ENCODE data around the gene POTEI.
"Not testable (repeated sequence)": the region's sequence is repeated elsewhere in the genome, so short reads cannot be mapped to it uniquely, and the experiment has no call there.

POTEI gene

GRCh38 chr2:130509228-130509627 lies at the start of gene POTEI:
POTEI (minus strand) TSS chr2:130509328; CDS start chr2:130509235, 93 bp downstream.
- not testable (repeated sequence) for H3K27ac ChIP-seq; DNase-seq (ENCODE audit: low spot score); H3K4me3 ChIP-seq

- not testable (repeated sequence) for DNase-seq (ENCODE audit: low spot score); H3K4me3 ChIP-seq; H3K27ac ChIP-seq
Measured at GRCh38 chr2:130556441-130556840, 47.3 kb upstream of the POTEI start.

- H3K27ac ChIP-seq; DNase-seq (ENCODE audit: low spot score); H3K4me3 ChIP-seq: not testable (repeated sequence)
Measured at GRCh38 chr2:130554178-130554577, 45.0 kb upstream of the POTEI start.

DNA sequence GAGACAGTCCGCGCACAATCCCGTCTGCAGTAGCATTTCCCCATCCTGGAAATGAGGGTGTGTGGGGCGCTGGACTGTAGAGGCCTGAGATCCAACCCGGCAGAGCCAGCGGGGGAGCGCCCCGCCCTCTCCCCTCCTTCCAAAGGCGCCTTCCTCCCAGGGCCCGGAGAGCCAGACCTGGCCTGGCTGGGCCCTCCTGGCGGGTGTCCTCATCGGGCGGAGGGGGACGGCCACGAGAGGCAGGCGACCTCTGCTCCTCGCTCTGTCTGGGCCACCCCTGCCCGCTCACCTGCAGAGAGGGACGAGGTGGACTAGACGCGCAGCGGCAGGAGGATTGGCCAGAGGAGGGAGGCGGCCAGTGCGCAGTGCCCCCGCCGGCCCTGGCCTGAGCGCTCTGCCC lies 40.3 kb upstream of the POTEI start:
- DNase-seq (ENCODE audit: low spot score); H3K4me3 ChIP-seq; H3K27ac ChIP-seq: not testable (repeated sequence)

DNA sequence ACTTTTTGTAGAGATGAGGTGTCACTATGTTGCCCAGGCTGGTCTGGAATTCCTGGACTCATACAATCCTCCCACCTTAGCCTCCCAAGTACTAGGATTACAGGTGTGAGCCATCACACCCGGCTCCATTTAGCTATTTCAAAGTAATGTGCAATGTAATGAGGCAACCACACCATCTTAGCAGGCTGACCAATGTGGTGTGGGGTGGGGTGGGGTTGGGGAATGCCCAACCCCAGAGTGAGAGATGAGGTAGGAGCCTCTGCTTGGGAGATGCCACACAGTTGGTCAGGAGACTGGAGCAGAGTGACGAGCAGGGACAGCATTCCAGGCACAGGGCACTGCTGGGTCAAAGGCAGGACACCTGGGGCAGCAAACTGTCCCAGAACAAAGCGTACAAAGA lies 39.3 kb upstream of the POTEI start:
- H3K27ac ChIP-seq; DNase-seq (ENCODE audit: low spot score); H3K4me3 ChIP-seq: not testable (repeated sequence)

GRCh38 chr2:130544978-130545377 lies 35.9 kb upstream of the POTEI start:
- not testable (repeated sequence) for H3K4me3 ChIP-seq; DNase-seq (ENCODE audit: low spot score); H3K27ac ChIP-seq

- H3K27ac ChIP-seq; DNase-seq (ENCODE audit: low spot score); H3K4me3 ChIP-seq: not testable (repeated sequence)
Measured at GRCh38 chr2:130543785-130544528, 34.8 kb upstream of the POTEI start.

DNA sequence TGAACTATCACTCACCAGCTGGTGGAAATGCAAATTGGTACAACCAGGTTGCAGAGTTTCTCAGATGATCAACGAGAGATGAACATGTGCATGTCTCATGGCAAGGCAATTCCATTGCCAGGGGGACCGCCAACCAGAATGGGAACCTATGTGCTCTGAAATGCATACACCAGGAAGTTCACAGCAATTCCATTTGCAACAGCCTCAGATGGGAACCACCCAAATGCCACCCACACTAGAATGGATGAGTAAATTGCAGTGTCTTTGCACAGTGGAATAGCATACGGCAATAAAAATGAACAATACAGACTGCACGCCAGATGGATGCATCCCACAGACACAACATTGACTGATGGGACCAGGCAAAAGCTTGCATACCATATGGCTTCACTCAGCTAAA lies 33.7 kb upstream of the POTEI start:
- not testable (repeated sequence) for H3K4me3 ChIP-seq; DNase-seq (ENCODE audit: low spot score); H3K27ac ChIP-seq

- DNase-seq (ENCODE audit: low spot score); H3K4me3 ChIP-seq; H3K27ac ChIP-seq: not testable (repeated sequence)
Measured at GRCh38 chr2:130538271-130538670, 29.1 kb upstream of the POTEI start.

- not testable (repeated sequence) for DNase-seq (ENCODE audit: low spot score); H3K4me3 ChIP-seq; H3K27ac ChIP-seq
Measured at GRCh38 chr2:130536654-130537053, 27.5 kb upstream of the POTEI start.

GRCh38 chr2:130531672-130532071 lies 22.5 kb upstream of the POTEI start:
- not testable (repeated sequence) for H3K4me3 ChIP-seq; H3K27ac ChIP-seq; DNase-seq (ENCODE audit: low spot score)

DNA sequence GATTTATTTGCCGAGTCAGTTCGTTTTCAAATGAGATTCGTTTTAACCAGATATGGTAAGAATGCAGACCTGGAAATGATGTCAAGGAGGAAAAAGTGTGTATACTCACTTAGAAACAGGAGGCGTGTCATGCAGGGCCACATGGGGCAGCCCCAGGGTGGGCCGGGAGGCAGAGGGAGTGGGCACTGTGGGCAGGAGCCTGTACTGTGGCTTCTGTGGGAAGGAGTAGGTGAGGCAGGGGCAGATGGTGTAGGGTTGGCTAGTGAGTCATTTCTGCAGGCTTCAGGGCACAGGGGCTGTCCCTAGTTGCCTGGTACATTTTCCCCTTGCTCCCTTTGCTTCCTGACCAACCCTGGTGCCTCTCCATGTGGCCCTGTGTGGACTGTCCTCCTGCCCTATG lies 22.1 kb upstream of the POTEI start:
- H3K4me3 ChIP-seq; H3K27ac ChIP-seq; DNase-seq (ENCODE audit: low spot score): not testable (repeated sequence)

DNA sequence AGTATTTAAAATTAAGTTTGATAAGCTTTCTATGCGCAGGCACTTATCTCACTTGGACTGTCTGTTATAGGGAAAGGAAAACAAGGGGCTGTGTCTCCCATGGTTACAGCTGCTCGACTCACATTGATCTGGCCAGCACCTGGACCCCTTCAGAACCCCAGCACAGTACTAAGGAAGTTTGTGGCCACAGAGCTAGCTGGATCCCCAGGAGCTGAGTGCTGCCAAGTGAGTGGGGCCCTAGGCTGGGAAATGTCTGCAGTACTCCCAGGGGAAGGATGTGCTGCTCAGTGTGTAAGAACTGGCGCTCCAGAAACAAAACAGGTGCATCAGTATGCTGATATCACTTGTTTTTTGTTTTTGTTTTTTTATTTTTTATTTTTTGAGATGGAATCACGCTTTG lies 21.1 kb upstream of the POTEI start:
- H3K4me3 ChIP-seq; DNase-seq (ENCODE audit: low spot score); H3K27ac ChIP-seq: not testable (repeated sequence)

GRCh38 chr2:130529545-130529944 lies 20.4 kb upstream of the POTEI start:
- not testable (repeated sequence) for H3K4me3 ChIP-seq; DNase-seq (ENCODE audit: low spot score); H3K27ac ChIP-seq

DNA sequence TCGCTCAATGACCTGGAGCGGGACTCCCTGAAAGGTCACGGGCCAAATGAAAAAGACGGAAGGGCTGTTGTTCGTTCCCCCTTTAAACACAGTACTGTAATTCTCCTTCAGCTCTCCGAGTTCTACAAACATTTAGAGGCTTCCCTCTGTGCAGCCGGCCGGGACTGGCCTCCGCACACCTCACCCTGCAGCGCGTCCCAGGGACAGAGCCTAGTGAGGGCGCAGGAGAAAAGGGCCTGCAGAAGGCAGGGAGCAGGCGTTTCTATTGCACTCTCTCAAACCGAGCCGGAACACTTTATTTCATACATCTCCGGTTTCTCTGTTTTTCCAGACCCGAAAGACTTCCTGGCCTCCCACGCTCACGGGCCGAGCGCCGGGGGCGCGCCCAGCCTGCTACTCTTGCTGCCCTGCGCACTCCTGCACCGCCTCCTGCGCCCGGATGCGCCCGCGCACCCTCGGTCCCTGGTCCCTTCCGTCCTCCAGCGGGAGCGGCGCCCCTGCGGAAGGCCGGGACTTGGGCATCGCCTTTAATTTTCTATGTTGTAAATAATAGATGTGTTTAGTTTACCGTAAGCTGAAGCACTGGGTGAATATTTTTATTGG lies 18.3 kb upstream of the POTEI start:
- not testable (repeated sequence) for DNase-seq (ENCODE audit: low spot score); H3K4me3 ChIP-seq; H3K27ac ChIP-seq

DNA sequence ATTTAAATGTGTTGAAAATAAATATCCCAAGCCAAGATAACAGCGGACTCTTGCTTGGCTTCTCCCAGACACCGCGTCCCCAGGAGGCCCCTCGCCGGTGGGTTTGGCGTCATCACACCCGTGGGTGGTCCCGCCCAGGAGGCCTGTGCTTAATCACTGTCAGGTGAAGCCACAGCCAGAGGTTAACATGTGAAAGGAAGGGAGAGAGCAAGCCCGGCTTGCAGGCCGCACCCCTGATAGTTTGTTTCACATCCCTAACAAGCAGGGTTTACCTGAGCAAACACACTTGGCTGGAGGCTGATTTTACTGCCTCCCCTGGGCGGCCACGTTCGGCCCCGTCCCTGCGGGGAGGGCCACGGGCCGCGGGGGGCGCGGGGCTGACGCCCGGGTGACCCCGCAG lies 13.3 kb upstream of the POTEI start:
- DNase-seq (ENCODE audit: low spot score); H3K27ac ChIP-seq; H3K4me3 ChIP-seq: not testable (repeated sequence)

DNA sequence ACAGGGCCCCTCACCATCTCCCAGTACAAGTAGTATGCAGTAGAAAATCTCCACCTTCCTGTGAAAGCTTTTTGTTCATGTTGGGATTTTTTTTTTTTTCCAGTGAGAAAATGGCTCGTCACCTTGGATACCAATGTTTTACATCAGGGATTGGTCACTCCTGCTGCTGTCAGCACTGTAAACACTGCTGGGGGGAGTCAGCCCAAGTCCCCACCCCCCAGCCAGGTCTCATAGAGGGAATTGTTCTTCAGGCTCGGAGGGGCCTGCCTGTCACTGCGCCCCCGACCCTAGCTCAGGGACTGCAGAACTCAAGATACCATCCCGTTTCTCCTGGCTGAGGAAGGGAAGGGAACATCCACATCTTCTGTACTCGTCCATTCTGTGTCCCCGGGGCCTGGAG lies 11.9 kb upstream of the POTEI start, which contains the start of gene CFC1B:
CFC1B (plus strand) TSS at position 231 of the 400 bp plus-strand sequence. CDS start 263 bp downstream, outside the sequence.
- not testable (repeated sequence) for H3K27ac ChIP-seq; DNase-seq (ENCODE audit: low spot score); H3K4me3 ChIP-seq

DNA sequence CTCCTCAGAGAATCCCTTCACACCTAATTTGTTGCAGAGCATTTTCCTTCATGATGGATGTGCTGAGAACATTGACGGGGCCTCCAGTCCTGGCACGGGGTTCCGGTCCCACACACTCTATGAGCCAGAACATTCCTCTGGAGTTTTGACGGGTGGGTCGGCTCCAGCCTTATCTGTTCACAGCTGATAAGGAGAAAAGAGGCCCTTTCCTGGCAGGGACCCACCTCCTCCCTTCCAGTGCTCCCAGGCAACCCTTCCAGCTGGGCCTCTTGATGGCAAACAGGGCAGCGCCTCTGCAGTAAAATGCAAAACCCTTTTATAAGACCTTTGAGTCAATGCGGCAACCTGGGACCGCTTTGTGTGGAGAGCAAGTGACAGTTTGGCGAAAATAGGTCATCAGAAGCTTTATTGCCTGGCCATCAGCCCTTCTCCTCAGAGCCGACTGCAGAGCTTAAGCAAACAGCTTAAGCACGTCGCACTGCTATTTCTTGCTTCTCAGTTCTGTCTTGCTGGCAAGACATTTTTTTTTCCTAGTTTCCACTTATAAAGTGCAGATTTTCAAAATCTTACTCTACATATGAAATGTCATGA lies 9.5 kb upstream of the POTEI start:
- H3K4me3 ChIP-seq; DNase-seq (ENCODE audit: low spot score); H3K27ac ChIP-seq: not testable (repeated sequence)

GRCh38 chr2:130511747-130512451 lies 2.8 kb upstream of the POTEI start:
- not testable (repeated sequence) for H3K4me3 ChIP-seq; H3K27ac ChIP-seq; DNase-seq (ENCODE audit: low spot score)
